Liver (tissue), 3 donors: Measurements from ENCODE around the gene CEP57.

Source experiments
- ATF3 ChIP-seq: IDR thresholded peaks from 2 replicates; pipeline ENCODE4 v1.6.1; 2016; ENCODE audit warnings: antibody characterized with exemption
- CTCF ChIP-seq: fragments of 150-350 bp; IDR thresholded peaks from 2 replicates; pipeline ENCODE4 v1.5.1; 2017; ENCODE audit warnings: improper control_type of control experiment, low read depth, low read length; ENCODE audit not compliant: missing input control
- GABPA ChIP-seq, 2 donors: IDR thresholded peaks in 1 of 2; conservative IDR thresholded peaks in 1 of 2; 2 replicates each; pipeline ENCODE4 v1.6.1; 2016; ENCODE audit warnings: antibody characterized with exemption in 2 of 2, mild to moderate bottlenecking in 1 of 2, moderate library complexity in 1 of 2
- MAX ChIP-seq: IDR thresholded peaks from 2 replicates; pipeline ENCODE4 v1.6.1; 2016; ENCODE audit warnings: antibody characterized with exemption
- RXRA ChIP-seq, 2 donors: IDR thresholded peaks; 2 replicates each; pipeline ENCODE4 v1.6.1; 2017 to 2018; ENCODE audit warnings: antibody characterized with exemption in 2 of 2, mild to moderate bottlenecking in 1 of 2
- TAF1 ChIP-seq: conservative IDR thresholded peaks from 2 replicates; pipeline ENCODE4 v1.6.1; 2016; ENCODE audit warnings: antibody characterized with exemption, mild to moderate bottlenecking
- donor health status: healthy.
- donor health status: healthy.

GRCh38 chr11:95792700-95793099 lies 2.4 kb downstream of the CEP57 start:
- TF ChIP-seq RXRA (IDR thresholded peaks at IDR 0.05) (no peak), MAX (no peak), CTCF (no peak), GABPA (IDR thresholded peaks at IDR 0.05 in 1 of 2, conservative IDR thresholded peaks at IDR 0.05 in 1 of 2) (no peak), TAF1 (no peak), ATF3 (no peak)
